PC-9 (cell line): ENCODE data around the gene CD44. TPM values are rescaled to one million over a fixed set of nuclear protein-coding genes. Genes with fewer than 3 reads are reported as not detected.

Experiments
- BruUV-seq: library from RNA; stranded (reverse); fragments of 400-500 nt; replicated peaks from 2 replicates; lab custom pipeline; 2021; lab: Mats Ljungman, UMichigan
- CTCF ChIA-PET: fragments of 300-600 bp; sonication (Branson Sonifier 250); formaldehyde crosslinking; loops from one replicate; lab custom pipeline; 2022; ENCODE audit warnings: antibody characterized with exemption; lab: Charles Lee
- POLR2A ChIA-PET: fragments of 300-600 bp; sonication (Branson Sonifier 250); formaldehyde crosslinking; loops from one replicate; lab custom pipeline; 2022; ENCODE audit warnings: antibody characterized with exemption; ENCODE audit not compliant: unreplicated experiment; lab: Charles Lee
- DNase-seq, 2 experiments: peaks; one replicate each; pipeline versions ENCODE4 v3.0.0 to v3.0.0-alpha.2; 2015 to 2022; ENCODE audit warnings: mixed read lengths in 1 of 2
- H2AFZ ChIP-seq: fragments of 200-600 bp; sonication (generic); 2 replicates; pipeline ENCODE4 v1.8.1; 2017; ENCODE audit warnings: antibody characterized with exemption
- H3F3A ChIP-seq: fragments of 200-600 bp; sonication (generic); 2 replicates; pipeline ENCODE4 v1.8.1; 2017; ENCODE audit warnings: antibody characterized with exemption, mild to moderate bottlenecking, low read depth; ENCODE audit not compliant: insufficient read depth
- H3K27ac ChIP-seq: fragments of 200-600 bp; sonication (generic); 2 replicates; pipeline ENCODE4 v1.6.1; 2016; ENCODE audit warnings: mixed run types
- H3K27me3 ChIP-seq: fragments of 200-600 bp; sonication (generic); 2 replicates; pipeline ENCODE4 v1.6.1; 2016; ENCODE audit warnings: low read depth, mixed run types; ENCODE audit not compliant: insufficient read depth
- H3K36me3 ChIP-seq: fragments of 200-600 bp; sonication (generic); 2 replicates; pipeline ENCODE4 v1.6.1; 2016; ENCODE audit warnings: low read depth, mixed run types
- H3K4me1 ChIP-seq: fragments of 200-600 bp; sonication (generic); replicated peaks from 2 replicates; pipeline ENCODE4 v1.6.1; 2016; ENCODE audit warnings: mixed run types; ENCODE audit not compliant: insufficient read depth
- H3K4me2 ChIP-seq: fragments of 200-600 bp; sonication (generic); 2 replicates; pipeline ENCODE4 v1.6.1; 2017; ENCODE audit warnings: mixed run types
- H3K4me3 ChIP-seq: fragments of 200-600 bp; sonication (generic); 2 replicates; pipeline ENCODE4 v1.6.1; 2016; ENCODE audit warnings: mixed run types
- H3K79me2 ChIP-seq: fragments of 200-600 bp; sonication (generic); 2 replicates; pipeline ENCODE4 v1.6.1; 2017; ENCODE audit warnings: low read depth, mixed run types
- H3K9me2 ChIP-seq: fragments of 200-600 bp; sonication (generic); 2 replicates; pipeline ENCODE4 v1.8.1; 2017; ENCODE audit warnings: mild to moderate bottlenecking; ENCODE audit not compliant: insufficient read depth
- H3K9me3 ChIP-seq: fragments of 200-600 bp; sonication (generic); 2 replicates; pipeline ENCODE4 v1.8.1; 2016; ENCODE audit warnings: low read depth; ENCODE audit not compliant: insufficient read depth
- H4K20me1 ChIP-seq: fragments of 200-600 bp; sonication (generic); 2 replicates; pipeline ENCODE4 v1.8.1; 2017; ENCODE audit not compliant: insufficient read depth
- CTCF ChIP-seq: fragments of 200-600 bp; sonication (generic); conservative IDR thresholded peaks from 2 replicates; pipeline ENCODE4 v1.6.1; 2017; ENCODE audit warnings: mixed run types, antibody characterized with exemption, mild to moderate bottlenecking, moderate library complexity
- EZH2 ChIP-seq: fragments of 200-600 bp; sonication (generic); IDR thresholded peaks from 2 replicates; pipeline ENCODE4 v1.8.0; 2017; ENCODE audit warnings: antibody characterized with exemption, low read depth
- intact Hi-C: fragments of 100-400 bp; cut with micrococcal nuclease; formaldehyde crosslinking; loops from one replicate; pipeline ENCODE4 v1.10.0; 2022; ENCODE audit not compliant: unreplicated experiment
- total RNA-seq: library from RNA; stranded (reverse); gene quantifications from 2 replicates; pipeline ENCODE4 v1.2.3, GENCODE V29; 2021

CD44 gene
- total RNA-seq, 1 experiment from 2014 or later, result 775 TPM

- intact Hi-C loops, result no loop called here
- no peaks in the 10 kb centered on the region for H3K9me3 ChIP-seq
- CTCF ChIA-PET, result no interaction called here
- peaks cover 95% of the 10 kb centered on the region for H3K4me1 ChIP-seq
- BruUV-seq, result no TSS peak
- no peak overlapping the region for H2AFZ ChIP-seq
- no peak overlapping the region for H3K4me3 ChIP-seq
- H3K9me2 ChIP-seq, result no peaks in the 10 kb centered on the region
- H3K27ac ChIP-seq, result peak overlapping the region; percentile 92
- no peaks in the 10 kb centered on the region for H4K20me1 ChIP-seq
- H3K79me2 ChIP-seq, result peaks cover 97% of the 10 kb centered on the region
- POLR2A ChIA-PET, result interaction anchor here (0.6 kb wide), 1 partner anchor 165 kb away, joined by 4 read pairs; no protein-coding TSS in a partner anchor
- no peak for DNase-seq
- TF ChIP-seq EZH2, result no peak
- TF ChIP-seq CTCF, result no peak
- H3K36me3 ChIP-seq, result peaks cover 73% of the 10 kb centered on the region
- H3K27me3 ChIP-seq, result no peaks in the 10 kb centered on the region
- H3F3A ChIP-seq, result peaks cover 91% of the 10 kb centered on the region
- no peak overlapping the region for H3K4me2 ChIP-seq
Observed at GRCh38 chr11:35171226-35171625, 32.3 kb downstream of the CD44 start.

GRCh38 chr11:35173011-35173511 lies 34.1 kb downstream of the CD44 start:
- Histone ChIP-seq H3K4me1 (peaks cover 95% of the 10 kb centered on the region), H3K27me3 (no peaks in the 10 kb centered on the region), H3K36me3 (peaks cover 75% of the 10 kb centered on the region), H2AFZ (no peak overlapping the region), H4K20me1 (no peaks in the 10 kb centered on the region), H3F3A (peaks cover 91% of the 10 kb centered on the region), H3K4me2 (peak overlapping the region; percentile 81), H3K79me2 (peaks cover 99% of the 10 kb centered on the region), H3K9me3 (no peaks in the 10 kb centered on the region), H3K4me3 (peak overlapping the region; percentile 33), H3K9me2 (no peaks in the 10 kb centered on the region), H3K27ac (peak overlapping the region; percentile 92)
- intact Hi-C loops, result loop anchor here (1.0 kb wide), 2 partner anchors 29 to 164 kb away; no protein-coding TSS in a partner anchor
- ChIA-PET CTCF (no interaction called here), POLR2A (interaction anchor here (0.6 kb wide), 1 partner anchor 61 kb away, joined by 3 read pairs; no protein-coding TSS in a partner anchor)
- DNase-seq, result peak; percentile 60 to 98
- no peak for TF ChIP-seq EZH2
- no peak for TF ChIP-seq CTCF
- no TSS peak for BruUV-seq

- H3K4me2 ChIP-seq, result peak overlapping the region; percentile 81
- H3K27ac ChIP-seq, result peak overlapping the region; percentile 92
- peaks cover 99% of the 10 kb centered on the region for H3K79me2 ChIP-seq
- intact Hi-C loops, result loop anchor here (1.0 kb wide), 2 partner anchors 30 to 165 kb away; no protein-coding TSS in a partner anchor
- peak overlapping the region; percentile 33; the same call in 1 of the 2 replicates for H3K4me3 ChIP-seq
- H3K4me1 ChIP-seq, result peaks cover 95% of the 10 kb centered on the region
- BruUV-seq, result no TSS peak
- H3K36me3 ChIP-seq, result peaks cover 75% of the 10 kb centered on the region
- H2AFZ ChIP-seq, result no peak overlapping the region
- CTCF ChIA-PET, result interaction anchor here (0.6 kb wide), 2 partner anchors 26 to 144 kb away, joined by 8 read pairs; no protein-coding TSS in a partner anchor
- H3K9me2 ChIP-seq, result no peaks in the 10 kb centered on the region
- DNase-seq, result peak in 1 of 2 experiments; percentile 84
- POLR2A ChIA-PET, result interaction anchor here (0.6 to 0.8 kb wide), 4 partner anchors 10 to 243 kb away, joined by 3 to 6 read pairs (median 4); no protein-coding TSS in a partner anchor
- no peak for TF ChIP-seq EZH2
- TF ChIP-seq CTCF, result no peak
- H3K27me3 ChIP-seq, result no peaks in the 10 kb centered on the region
- peaks cover 92% of the 10 kb centered on the region for H3F3A ChIP-seq
- H3K9me3 ChIP-seq, result no peaks in the 10 kb centered on the region
- H4K20me1 ChIP-seq, result no peaks in the 10 kb centered on the region
Observed at GRCh38 chr11:35173616-35174566, 34.9 kb downstream of the CD44 start.
